Type B pancreatic cell (in vitro differentiated cells): Measurements from ENCODE around the gene SDHC. TPM values are rescaled to one million over a fixed set of nuclear protein-coding genes. Genes with fewer than 3 reads are reported as not detected.

Experiments
- DNase-seq: peaks from one replicate; pipeline ENCODE4 v3.0.0; 2021; ENCODE audit warnings: mixed read lengths; ENCODE audit not compliant: unreplicated experiment; ENCODE audit errors: extremely low spot score
- H3K27ac Mint-ChIP-seq: 2 replicates; pipeline ENCODE4 v1.8.0; 2021; ENCODE audit warnings: mild to moderate bottlenecking, mixed read lengths
- H3K27me3 Mint-ChIP-seq: 2 replicates; pipeline ENCODE4 v1.8.0; 2021; ENCODE audit warnings: mixed read lengths
- H3K36me3 Mint-ChIP-seq: 2 replicates; pipeline ENCODE4 v1.8.0; 2021; ENCODE audit warnings: mixed read lengths
- H3K4me1 Mint-ChIP-seq: one replicate; pipeline ENCODE4 v1.8.0; 2021; ENCODE audit warnings: mixed read lengths; ENCODE audit not compliant: unreplicated experiment
- H3K4me3 Mint-ChIP-seq: 2 replicates; pipeline ENCODE4 v1.8.0; 2021; ENCODE audit warnings: mild to moderate bottlenecking, mixed read lengths
- H3K9me3 Mint-ChIP-seq: 2 replicates; pipeline ENCODE4 v1.8.0; 2021; ENCODE audit warnings: mixed read lengths
- total RNA-seq: library from RNA; stranded (reverse); gene quantifications from 2 replicates; pipeline ENCODE4 v1.2.1, GENCODE V29; 2021; ENCODE audit warnings: low replicate concordance
- TF ChIP-seq, protein P1 (sequence below): fragments of 200-600 bp; sonication (generic); conservative IDR thresholded peaks from 2 replicates; pipeline ENCODE4 v1.5.0; 2021; ENCODE audit warnings: antibody characterized with exemption, mild to moderate bottlenecking

The SDHC gene
- total RNA-seq, 1 donor from 2014 or later, result 206 TPM

DNA sequence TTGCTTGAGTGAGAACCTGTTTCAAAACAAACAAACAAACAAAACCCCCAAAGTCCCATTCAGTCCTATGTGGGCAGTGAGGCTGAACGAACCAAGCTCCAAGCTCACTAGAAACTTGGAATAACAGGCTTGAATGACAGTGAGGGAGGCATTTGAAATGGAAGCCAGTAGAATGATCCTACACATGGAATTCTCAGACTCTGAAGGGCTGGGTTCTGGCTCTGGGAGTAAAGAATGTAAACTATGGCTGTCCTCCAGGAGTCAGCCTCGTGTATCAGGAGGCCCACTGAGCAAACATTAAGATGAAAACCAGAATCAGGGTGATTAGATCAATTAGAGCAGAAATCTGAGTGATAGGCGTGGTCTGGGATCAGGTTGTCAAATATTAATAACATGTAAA, 40.8 kb upstream of the SDHC start:
- TF ChIP-seq, protein P1, sequence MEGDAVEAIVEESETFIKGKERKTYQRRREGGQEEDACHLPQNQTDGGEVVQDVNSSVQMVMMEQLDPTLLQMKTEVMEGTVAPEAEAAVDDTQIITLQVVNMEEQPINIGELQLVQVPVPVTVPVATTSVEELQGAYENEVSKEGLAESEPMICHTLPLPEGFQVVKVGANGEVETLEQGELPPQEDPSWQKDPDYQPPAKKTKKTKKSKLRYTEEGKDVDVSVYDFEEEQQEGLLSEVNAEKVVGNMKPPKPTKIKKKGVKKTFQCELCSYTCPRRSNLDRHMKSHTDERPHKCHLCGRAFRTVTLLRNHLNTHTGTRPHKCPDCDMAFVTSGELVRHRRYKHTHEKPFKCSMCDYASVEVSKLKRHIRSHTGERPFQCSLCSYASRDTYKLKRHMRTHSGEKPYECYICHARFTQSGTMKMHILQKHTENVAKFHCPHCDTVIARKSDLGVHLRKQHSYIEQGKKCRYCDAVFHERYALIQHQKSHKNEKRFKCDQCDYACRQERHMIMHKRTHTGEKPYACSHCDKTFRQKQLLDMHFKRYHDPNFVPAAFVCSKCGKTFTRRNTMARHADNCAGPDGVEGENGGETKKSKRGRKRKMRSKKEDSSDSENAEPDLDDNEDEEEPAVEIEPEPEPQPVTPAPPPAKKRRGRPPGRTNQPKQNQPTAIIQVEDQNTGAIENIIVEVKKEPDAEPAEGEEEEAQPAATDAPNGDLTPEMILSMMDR, result no peak
- Mint-ChIP-seq H3K27ac (no peak overlapping the region), H3K9me3 (no peaks in the 10 kb centered on the region), H3K4me3 (no peak overlapping the region), H3K36me3 (no peaks in the 10 kb centered on the region), H3K4me1 (no peaks in the 10 kb centered on the region), H3K27me3 (peaks cover 25% of the 10 kb centered on the region)
- DNase-seq, result no peak

GRCh38 chr1:161274874-161275273, 39.3 kb upstream of the SDHC start:
- Mint-ChIP-seq H3K4me1 (no peaks in the 10 kb centered on the region), H3K27ac (no peak overlapping the region), H3K27me3 (peaks cover 33% of the 10 kb centered on the region), H3K4me3 (no peak overlapping the region), H3K36me3 (no peaks in the 10 kb centered on the region), H3K9me3 (no peaks in the 10 kb centered on the region)
- TF ChIP-seq, protein P1, result no peak
- DNase-seq, result no peak

- H3K27me3 Mint-ChIP-seq, result peaks cover 48% of the 10 kb centered on the region
- TF ChIP-seq, protein P1, result no peak
- H3K9me3 Mint-ChIP-seq, result no peaks in the 10 kb centered on the region
- H3K4me1 Mint-ChIP-seq, result peaks cover 11% of the 10 kb centered on the region
- no peaks in the 10 kb centered on the region for H3K36me3 Mint-ChIP-seq
- no peak for DNase-seq
- no peak overlapping the region for H3K4me3 Mint-ChIP-seq
- no peak overlapping the region for H3K27ac Mint-ChIP-seq
These were observed 31.2 kb upstream of the SDHC start for GRCh38 chr1:161282991-161283390.

DNA sequence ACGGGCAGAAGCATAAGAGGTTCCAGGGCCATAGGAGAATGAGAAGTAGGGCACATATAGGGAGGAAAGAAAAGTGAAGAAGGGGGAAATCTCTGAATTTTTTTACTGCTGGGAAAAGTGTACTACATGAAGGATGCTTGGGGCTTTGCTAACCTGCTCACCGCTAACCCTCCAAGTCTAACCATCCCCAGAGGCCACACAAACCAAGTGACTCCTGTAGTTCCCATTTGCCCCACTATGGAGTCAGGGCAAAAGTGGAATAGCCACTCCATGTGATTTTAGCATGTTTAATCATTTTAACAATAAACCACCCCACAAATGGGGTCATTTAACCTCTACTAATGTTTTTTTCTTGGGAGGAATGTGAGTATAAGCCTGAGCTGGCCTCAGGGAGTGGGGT, 29.1 kb upstream of the SDHC start:
- no peak overlapping the region for H3K27ac Mint-ChIP-seq

GRCh38 chr1:161285521-161285920, 28.7 kb upstream of the SDHC start:
- no peaks in the 10 kb centered on the region for H3K9me3 Mint-ChIP-seq
- H3K4me1 Mint-ChIP-seq, result peaks cover 11% of the 10 kb centered on the region
- TF ChIP-seq, protein P1, result no peak
- H3K4me3 Mint-ChIP-seq, result no peak overlapping the region
- no peaks in the 10 kb centered on the region for H3K36me3 Mint-ChIP-seq
- peaks cover 33% of the 10 kb centered on the region for H3K27me3 Mint-ChIP-seq
- H3K27ac Mint-ChIP-seq, result no peak overlapping the region
- DNase-seq, result no peak

More for the DNA sequence above, 29.1 kb upstream of the SDHC start:
- Mint-ChIP-seq H3K27me3 (peaks cover 36% of the 10 kb centered on the region), H3K4me3 (no peak overlapping the region), H3K36me3 (no peaks in the 10 kb centered on the region), H3K9me3 (no peaks in the 10 kb centered on the region), H3K4me1 (peaks cover 11% of the 10 kb centered on the region)
- DNase-seq, result no peak
- TF ChIP-seq, protein P1, result peak; percentile 17

- DNase-seq, result no peak
- H3K27ac Mint-ChIP-seq, result no peak overlapping the region
- peaks cover 36% of the 10 kb centered on the region for H3K27me3 Mint-ChIP-seq
- no peak overlapping the region for H3K4me3 Mint-ChIP-seq
- no peaks in the 10 kb centered on the region for H3K36me3 Mint-ChIP-seq
- no peaks in the 10 kb centered on the region for H3K9me3 Mint-ChIP-seq
- TF ChIP-seq, protein P1, result no peak
- peaks cover 11% of the 10 kb centered on the region for H3K4me1 Mint-ChIP-seq
These were observed 26.6 kb upstream of the SDHC start for GRCh38 chr1:161287482-161288054.
